GM12891 (cell line): ENCODE data around the gene CSH1.

Experiments
- PAX5 ChIP-seq: IDR thresholded peaks from 2 replicates; pipeline ENCODE4 v1.6.1; 2011; ENCODE audit warnings: low read length, moderate library complexity, mild to moderate bottlenecking; ENCODE audit not compliant: insufficient read depth, severe bottlenecking
- POLR2A ChIP-seq: IDR thresholded peaks from 2 replicates; pipeline ENCODE4 v1.6.1; 2011; ENCODE audit warnings: low read depth, low read length, control low read depth
- POLR2AphosphoS5 ChIP-seq: IDR thresholded peaks from 2 replicates; pipeline ENCODE4 v1.6.1; 2011; ENCODE audit warnings: low read depth, low read length, control low read depth
- TAF1 ChIP-seq: IDR thresholded peaks from 2 replicates; pipeline ENCODE4 v1.6.1; 2011; ENCODE audit warnings: low read depth, low read length, control low read depth

DNA sequence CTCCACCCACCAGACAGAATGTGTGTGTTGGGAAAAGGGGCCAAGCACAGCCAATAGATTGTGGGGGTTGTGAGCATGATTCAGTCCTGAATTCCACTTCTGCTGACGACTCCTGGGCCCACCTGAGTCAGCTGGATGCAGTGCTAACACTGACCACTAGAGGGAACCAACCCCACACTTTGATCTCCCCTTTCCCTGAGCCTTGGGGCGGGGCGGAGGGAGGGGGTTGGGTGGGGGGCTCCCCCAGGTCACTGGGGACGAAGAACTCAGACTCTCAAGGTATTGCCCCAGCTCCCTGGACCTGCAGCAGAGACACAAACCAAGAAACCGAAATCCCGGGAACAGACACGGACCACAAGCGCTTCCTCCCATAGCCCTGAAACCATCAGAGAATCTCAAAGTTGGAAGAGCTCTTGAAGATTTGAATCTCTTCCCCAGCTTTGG lies 15.3 kb upstream of the CSH1 start:
- no peak for TF ChIP-seq POLR2AphosphoS5
- no peak for TF ChIP-seq POLR2A
- no peak for TF ChIP-seq TAF1
- no peak for TF ChIP-seq PAX5
